ENCODE data around the gene SCARB1.

SCARB1 gene

GRCh38 chr12:124820199-124820598 is 43.5 kb downstream of the SCARB1 start:
- peaks cover 7% of the 10 kb centered on the region in 2 experiments; a peak in 2 of 3 replicates for H3K36me3 ChIP-seq (ENCODE audit: control insufficient read depth in 2 of 2, insufficient read depth in 1 of 2, low read length in 2 of 2)
- no peaks in the 10 kb centered on the region for H3K4me1 ChIP-seq (ENCODE audit: control insufficient read depth, insufficient read depth, low read length)
- ChIA-PET POLR2A (no interaction called here), CTCF (no interaction called here)
- H3K27ac ChIP-seq (ENCODE audit: extremely low read depth, low read depth, low read length) = no peak overlapping the region
- H3K9me3 ChIP-seq (ENCODE audit: control insufficient read depth, insufficient read depth, low read depth, low read length) = no peaks in the 10 kb centered on the region
- H3K4me3 ChIP-seq (ENCODE audit: low read depth, low read length) = no peak overlapping the region
- TF ChIP-seq ZNF621 (tag by site-specific recombination; IDR thresholded peaks at IDR 0.05) = no peak
- no peak for TF ChIP-seq SALL2 (tag by site-specific recombination; IDR thresholded peaks at IDR 0.05; ENCODE audit: borderline replicate concordance)
- TF ChIP-seq GLIS1 (tag by site-specific recombination; IDR thresholded peaks at IDR 0.05) = no peak
- no peak for TF ChIP-seq MYNN (tag by site-specific recombination; IDR thresholded peaks at IDR 0.05; ENCODE audit: borderline replicate concordance)
- TF ChIP-seq ZNF544 (tag by site-specific recombination; IDR thresholded peaks at IDR 0.05) = no peak
- no peak for TF ChIP-seq ZBTB17 (tag by site-specific recombination; IDR thresholded peaks at IDR 0.05)
- no peak for TF ChIP-seq ZBTB1 (tag by site-specific recombination; IDR thresholded peaks at IDR 0.05)
- TF ChIP-seq GLIS2 (tag by site-specific recombination; IDR thresholded peaks at IDR 0.05) = no peak
- no peak for TF ChIP-seq ZNF433 (tag by site-specific recombination; IDR thresholded peaks at IDR 0.05; ENCODE audit: low read depth)
- TF ChIP-seq ZNF449 (tag by site-specific recombination; IDR thresholded peaks at IDR 0.05) = no peak
- no peak for TF ChIP-seq SETDB1 (IDR thresholded peaks at IDR 0.05; ENCODE audit: insufficient read length, low read length)
- no peak for TF ChIP-seq ZSCAN4 (tag by site-specific recombination; IDR thresholded peaks at IDR 0.05)

GRCh38 chr12:124819525-124819924 is 44.1 kb downstream of the SCARB1 start:
- CTCF ChIA-PET = no interaction called here
- H3K4me3 ChIP-seq (ENCODE audit: low read depth, low read length) = no peak overlapping the region
- no peaks in the 10 kb centered on the region for H3K4me1 ChIP-seq (ENCODE audit: control insufficient read depth, insufficient read depth, low read length)
- no peak overlapping the region for H3K27ac ChIP-seq (ENCODE audit: extremely low read depth, low read depth, low read length)
- H3K36me3 ChIP-seq (ENCODE audit: control insufficient read depth in 2 of 2, insufficient read depth in 1 of 2, low read length in 2 of 2) = peaks cover 7 to 13% of the 10 kb centered on the region in 2 experiments; a peak in 2 of 3 replicates
- POLR2A ChIA-PET = no interaction called here
- H3K9me3 ChIP-seq (ENCODE audit: control insufficient read depth, insufficient read depth, low read depth, low read length) = no peaks in the 10 kb centered on the region
- TF ChIP-seq ZNF391 (tag by site-specific recombination; IDR thresholded peaks at IDR 0.05; ENCODE audit: borderline replicate concordance, low read depth) (no peak), PRDM4 (tag by site-specific recombination; IDR thresholded peaks at IDR 0.05) (no peak), ZNF654 (tag by site-specific recombination; IDR thresholded peaks at IDR 0.05; ENCODE audit: low read depth) (no peak), ZNF202 (tag by site-specific recombination; IDR thresholded peaks at IDR 0.05; ENCODE audit: borderline replicate concordance) (no peak), ZNF792 (tag by site-specific recombination; IDR thresholded peaks at IDR 0.05) (no peak), CTCF (tag by site-specific recombination; IDR thresholded peaks at IDR 0.05) (no peak), ZNF350 (tag by site-specific recombination; IDR thresholded peaks at IDR 0.05) (no peak), ZEB2 (tag by site-specific recombination; IDR thresholded peaks at IDR 0.05) (no peak), ZBTB44 (tag by site-specific recombination; IDR thresholded peaks at IDR 0.05) (no peak), ZNF146 (tag by site-specific recombination; IDR thresholded peaks at IDR 0.05) (no peak), ZNF776 (tag by site-specific recombination; IDR thresholded peaks at IDR 0.05; ENCODE audit: borderline replicate concordance) (no peak), ZNF404 (tag by site-specific recombination; IDR thresholded peaks at IDR 0.05) (no peak), ZNF530 (tag by site-specific recombination; IDR thresholded peaks at IDR 0.05; ENCODE audit: low read depth) (no peak), ZNF211 (tag by site-specific recombination; IDR thresholded peaks at IDR 0.05; ENCODE audit: low read depth) (no peak), ZNF510 (tag by site-specific recombination; IDR thresholded peaks at IDR 0.05; ENCODE audit: insufficient replicate concordance) (no peak)
